ENCODE measurements around the gene SPTLC1. TPM values are rescaled to one million over a fixed set of nuclear protein-coding genes. Genes with fewer than 3 reads are reported as not detected.

The SPTLC1 gene
- total and polyA plus RNA-seq, 10 of the 15 experiments (the other 5 are each of a cell fraction or from before 2014, with no cell fraction given) = 38.0 to 68.7 (median 52.8) TPM

DNA sequence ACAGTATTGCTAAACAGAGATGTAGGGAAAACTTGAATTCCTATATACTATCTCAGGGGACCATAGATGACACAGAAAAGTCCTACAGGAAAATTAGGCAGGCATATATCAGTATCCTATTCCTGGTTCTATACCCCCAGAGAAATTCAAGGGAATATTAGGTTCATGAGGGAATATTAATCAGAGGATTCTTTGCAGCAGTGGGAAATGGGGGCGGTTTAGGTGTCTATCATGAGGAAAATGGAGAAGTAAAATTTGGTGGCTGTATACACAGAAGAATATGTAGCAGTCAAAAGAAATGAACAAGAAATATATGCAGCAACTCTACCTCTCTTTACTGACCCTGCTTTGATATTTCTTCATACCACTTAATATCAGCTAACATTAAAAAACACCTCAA is 20.0 kb downstream of the SPTLC1 start:
- Histone ChIP-seq H3K4me1 (ENCODE audit: control insufficient read depth, insufficient read depth, low read length) (no peaks in the 10 kb centered on the region; the same call in 1 of the 2 replicates), H4K20me1 (ENCODE audit: control insufficient read depth, insufficient read depth) (no peaks in the 10 kb centered on the region), H3K79me2 (ENCODE audit: control insufficient read depth, insufficient read depth, low read length) (peaks cover 2% of the 10 kb centered on the region), H2AFZ (ENCODE audit: control insufficient read depth, low read depth, low read length) (no peak overlapping the region), H3K9me3 (replicated peaks; ENCODE audit: control insufficient read depth, insufficient read depth, low read length) (no peaks in the 10 kb centered on the region; the same call in 2 of the 3 replicates), H3K36me3 (ENCODE audit: control insufficient read depth in 2 of 2, insufficient read depth in 2 of 2, low read length in 1 of 2) (peaks cover 0 to 2% of the 10 kb centered on the region in 2 experiments; a peak in 1 of 4 replicates), H3K4me3 (no peak overlapping the region), H3K27ac (ENCODE audit: control insufficient read depth, insufficient read depth) (no peak overlapping the region), H3K9ac (ENCODE audit: control insufficient read depth, insufficient read depth, low read length) (no peak overlapping the region), H3K27me3 (replicated peaks in 1 of 2; ENCODE audit: control insufficient read depth in 2 of 2, insufficient read depth in 2 of 2, low read length in 1 of 2) (no peaks in the 10 kb centered on the region), H3K4me2 (ENCODE audit: control insufficient read depth, insufficient read depth) (no peak overlapping the region)
- FAIRE-seq (no peak), ATAC-seq (no peak), DNase-seq (ENCODE audit: low read depth, low spot score) (no peak)
- BruUV-seq (replicated peaks) = no TSS peak
- CTCF ChIA-PET = no interaction called here
- SMC1A ChIA-PET (ENCODE audit: uncharacterized antibody, unreplicated experiment) = interaction anchor here (1.3 kb wide), 1 partner anchor 19 kb away, joined by 3 read pairs; no protein-coding TSS in a partner anchor
- RAD21 ChIA-PET (ENCODE audit: unreplicated experiment) = no interaction called here
- in situ Hi-C loops (cut with MboI) (no loop called here), intact Hi-C loops (cut with micrococcal nuclease; ENCODE audit: unreplicated experiment) (no loop called here)
- POLR2A ChIA-PET = no interaction called here
- 100% methylated on average over 1 of the region's 1 CpG for WGBS (ENCODE audit: insufficient coverage, insufficient replicate concordance, low lambda C conversion rate, missing lambda C conversion rate)
- no peak for TF ChIP-seq RB1 (IDR thresholded peaks at IDR 0.05; ENCODE audit: borderline replicate concordance)
- TF ChIP-seq IRF3 (IDR thresholded peaks at IDR 0.05) = no peak
- no peak for TF ChIP-seq CEBPZ (IDR thresholded peaks at IDR 0.05; ENCODE audit: low read depth, low read length)
- no peak for TF ChIP-seq ZNF384 (IDR thresholded peaks at IDR 0.05; ENCODE audit: borderline replicate concordance, low read depth, low read length)
- TF ChIP-seq, protein P1, sequence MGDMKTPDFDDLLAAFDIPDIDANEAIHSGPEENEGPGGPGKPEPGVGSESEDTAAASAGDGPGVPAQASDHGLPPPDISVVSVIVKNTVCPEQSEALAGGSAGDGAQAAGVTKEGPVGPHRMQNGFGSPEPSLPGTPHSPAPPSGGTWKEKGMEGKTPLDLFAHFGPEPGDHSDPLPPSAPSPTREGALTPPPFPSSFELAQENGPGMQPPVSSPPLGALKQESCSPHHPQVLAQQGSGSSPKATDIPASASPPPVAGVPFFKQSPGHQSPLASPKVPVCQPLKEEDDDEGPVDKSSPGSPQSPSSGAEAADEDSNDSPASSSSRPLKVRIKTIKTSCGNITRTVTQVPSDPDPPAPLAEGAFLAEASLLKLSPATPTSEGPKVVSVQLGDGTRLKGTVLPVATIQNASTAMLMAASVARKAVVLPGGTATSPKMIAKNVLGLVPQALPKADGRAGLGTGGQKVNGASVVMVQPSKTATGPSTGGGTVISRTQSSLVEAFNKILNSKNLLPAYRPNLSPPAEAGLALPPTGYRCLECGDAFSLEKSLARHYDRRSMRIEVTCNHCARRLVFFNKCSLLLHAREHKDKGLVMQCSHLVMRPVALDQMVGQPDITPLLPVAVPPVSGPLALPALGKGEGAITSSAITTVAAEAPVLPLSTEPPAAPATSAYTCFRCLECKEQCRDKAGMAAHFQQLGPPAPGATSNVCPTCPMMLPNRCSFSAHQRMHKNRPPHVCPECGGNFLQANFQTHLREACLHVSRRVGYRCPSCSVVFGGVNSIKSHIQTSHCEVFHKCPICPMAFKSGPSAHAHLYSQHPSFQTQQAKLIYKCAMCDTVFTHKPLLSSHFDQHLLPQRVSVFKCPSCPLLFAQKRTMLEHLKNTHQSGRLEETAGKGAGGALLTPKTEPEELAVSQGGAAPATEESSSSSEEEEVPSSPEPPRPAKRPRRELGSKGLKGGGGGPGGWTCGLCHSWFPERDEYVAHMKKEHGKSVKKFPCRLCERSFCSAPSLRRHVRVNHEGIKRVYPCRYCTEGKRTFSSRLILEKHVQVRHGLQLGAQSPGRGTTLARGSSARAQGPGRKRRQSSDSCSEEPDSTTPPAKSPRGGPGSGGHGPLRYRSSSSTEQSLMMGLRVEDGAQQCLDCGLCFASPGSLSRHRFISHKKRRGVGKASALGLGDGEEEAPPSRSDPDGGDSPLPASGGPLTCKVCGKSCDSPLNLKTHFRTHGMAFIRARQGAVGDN (IDR thresholded peaks at IDR 0.05) = no peak
- TF ChIP-seq FOS (IDR thresholded peaks at IDR 0.05; ENCODE audit: borderline replicate concordance, extremely low read depth, insufficient read length) = no peak
- TF ChIP-seq, protein P2, sequence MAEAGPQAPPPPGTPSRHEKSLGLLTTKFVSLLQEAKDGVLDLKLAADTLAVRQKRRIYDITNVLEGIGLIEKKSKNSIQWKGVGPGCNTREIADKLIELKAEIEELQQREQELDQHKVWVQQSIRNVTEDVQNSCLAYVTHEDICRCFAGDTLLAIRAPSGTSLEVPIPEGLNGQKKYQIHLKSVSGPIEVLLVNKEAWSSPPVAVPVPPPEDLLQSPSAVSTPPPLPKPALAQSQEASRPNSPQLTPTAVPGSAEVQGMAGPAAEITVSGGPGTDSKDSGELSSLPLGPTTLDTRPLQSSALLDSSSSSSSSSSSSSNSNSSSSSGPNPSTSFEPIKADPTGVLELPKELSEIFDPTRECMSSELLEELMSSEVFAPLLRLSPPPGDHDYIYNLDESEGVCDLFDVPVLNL (IDR thresholded peaks at IDR 0.05; ENCODE audit: low read depth, low read length) = no peak
- TF ChIP-seq NR2C1 (IDR thresholded peaks at IDR 0.05) = no peak
- no peak for TF ChIP-seq STAT1 (conservative IDR thresholded peaks at IDR 0.05)
- TF ChIP-seq ZNF217 (IDR thresholded peaks at IDR 0.05) = no peak
- no peak for TF ChIP-seq KDM1A (IDR thresholded peaks at IDR 0.05; ENCODE audit: borderline replicate concordance)
- TF ChIP-seq, protein P3, sequence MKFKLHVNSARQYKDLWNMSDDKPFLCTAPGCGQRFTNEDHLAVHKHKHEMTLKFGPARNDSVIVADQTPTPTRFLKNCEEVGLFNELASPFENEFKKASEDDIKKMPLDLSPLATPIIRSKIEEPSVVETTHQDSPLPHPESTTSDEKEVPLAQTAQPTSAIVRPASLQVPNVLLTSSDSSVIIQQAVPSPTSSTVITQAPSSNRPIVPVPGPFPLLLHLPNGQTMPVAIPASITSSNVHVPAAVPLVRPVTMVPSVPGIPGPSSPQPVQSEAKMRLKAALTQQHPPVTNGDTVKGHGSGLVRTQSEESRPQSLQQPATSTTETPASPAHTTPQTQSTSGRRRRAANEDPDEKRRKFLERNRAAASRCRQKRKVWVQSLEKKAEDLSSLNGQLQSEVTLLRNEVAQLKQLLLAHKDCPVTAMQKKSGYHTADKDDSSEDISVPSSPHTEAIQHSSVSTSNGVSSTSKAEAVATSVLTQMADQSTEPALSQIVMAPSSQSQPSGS (IDR thresholded peaks at IDR 0.05; ENCODE audit: low read length) = no peak
- no peak for TF ChIP-seq NRF1 (conservative IDR thresholded peaks at IDR 0.05; ENCODE audit: low read depth, low read length)
- no peak for TF ChIP-seq NFYA (IDR thresholded peaks at IDR 0.05; ENCODE audit: borderline replicate concordance, low read depth, low read length)

All from GM12878 (cell line).